Right atrium auricular region (tissue), 2 donors: ENCODE measurements around the gene ACTL8. TPM values are rescaled to one million over a fixed set of nuclear protein-coding genes. Genes with fewer than 3 reads are reported as not detected.

Experiments used
- DNase-seq: peaks from one replicate; pipeline ENCODE4 v3.0.0-alpha.2; 2019; ENCODE audit warnings: low spot score
- H3K27ac ChIP-seq, 2 donors: fragments of 200-600 bp; sonication (generic); 1 replicate in 1 of 2; 2 replicates in 1 of 2; pipeline ENCODE4 v1.5.1; 2016 to 2019
- H3K27me3 ChIP-seq, 2 donors: fragments of 200-600 bp; sonication (generic); one replicate each; pipeline versions ENCODE4 v1.5.1 to v1.6.0; 2017 to 2019
- H3K36me3 ChIP-seq: fragments of 200-600 bp; sonication (generic); one replicate; pipeline ENCODE4 v1.5.1; 2016
- H3K4me1 ChIP-seq, 2 donors: fragments of 200-600 bp; sonication (generic); one replicate each; pipeline versions ENCODE4 v1.5.1 to v1.6.0; 2017 to 2019
- H3K4me3 ChIP-seq, 2 donors: fragments of 200-600 bp; sonication (generic); 1 replicate in 1 of 2; 2 replicates in 1 of 2; pipeline ENCODE4 v1.5.1; 2017 to 2019; ENCODE audit warnings: mild to moderate bottlenecking in 1 of 2, moderate library complexity in 1 of 2
- H3K9me3 ChIP-seq, 2 donors: fragments of 200-600 bp; sonication (generic); one replicate each; pipeline ENCODE4 v1.5.1; 2019
- CTCF ChIP-seq, 2 donors: fragments of 200-600 bp; sonication (generic); IDR thresholded peaks; one replicate each; pipeline ENCODE4 v1.5.1; 2019; ENCODE audit warnings: antibody characterized with exemption in 2 of 2
- total RNA-seq, 2 donors: library from RNA; depleted of rRNA; stranded (reverse); fragments of >200 nt; gene quantifications; one replicate each; pipeline ENCODE4 v1.1.0, GENCODE V29; 2016

The ACTL8 gene
- total RNA-seq, 2 donors from 2014 or later = not detected

- no peak for DNase-seq
- no peaks in the 10 kb centered on the region for H3K27me3 ChIP-seq
- TF ChIP-seq CTCF (IDR thresholded peaks at IDR 0.05) = no peak
- no peaks in the 10 kb centered on the region for H3K36me3 ChIP-seq
- H3K9me3 ChIP-seq = peaks cover 0 to 4% of the 10 kb centered on the region in 2 donors
- H3K4me1 ChIP-seq = no peaks in the 10 kb centered on the region
- no peak overlapping the region for H3K4me3 ChIP-seq
- no peak overlapping the region for H3K27ac ChIP-seq
Observed at GRCh38 chr1:17723684-17724083, 31.4 kb upstream of the ACTL8 start.

- no peak for TF ChIP-seq CTCF (IDR thresholded peaks at IDR 0.05)
- peaks cover 0 to 4% of the 10 kb centered on the region in 2 donors for H3K9me3 ChIP-seq
- H3K4me3 ChIP-seq = no peak overlapping the region
- no peaks in the 10 kb centered on the region for H3K36me3 ChIP-seq
- H3K27ac ChIP-seq = no peak overlapping the region
- H3K4me1 ChIP-seq = no peaks in the 10 kb centered on the region
- DNase-seq = no peak
- H3K27me3 ChIP-seq = no peaks in the 10 kb centered on the region
Observed at GRCh38 chr1:17724150-17724549, 31.0 kb upstream of the ACTL8 start.

- Histone ChIP-seq H3K27me3 (no peaks in the 10 kb centered on the region), H3K27ac (no peak overlapping the region), H3K4me3 (no peak overlapping the region), H3K4me1 (no peaks in the 10 kb centered on the region), H3K36me3 (no peaks in the 10 kb centered on the region), H3K9me3 (peaks cover 0 to 4% of the 10 kb centered on the region in 2 donors)
- DNase-seq = no peak
- TF ChIP-seq CTCF (IDR thresholded peaks at IDR 0.05) = no peak
Observed at GRCh38 chr1:17725084-17725719, 29.9 kb upstream of the ACTL8 start.

- DNase-seq = no peak
- H3K36me3 ChIP-seq = no peaks in the 10 kb centered on the region
- H3K27ac ChIP-seq = no peak overlapping the region
- no peaks in the 10 kb centered on the region for H3K27me3 ChIP-seq
- peaks cover 0 to 4% of the 10 kb centered on the region in 2 donors for H3K9me3 ChIP-seq
- no peak overlapping the region for H3K4me3 ChIP-seq
- no peak for TF ChIP-seq CTCF (IDR thresholded peaks at IDR 0.05)
- no peaks in the 10 kb centered on the region for H3K4me1 ChIP-seq
Observed at GRCh38 chr1:17725811-17726582, 29.1 kb upstream of the ACTL8 start.

- Histone ChIP-seq H3K27me3 (no peaks in the 10 kb centered on the region), H3K36me3 (no peaks in the 10 kb centered on the region), H3K4me1 (no peaks in the 10 kb centered on the region), H3K4me3 (no peak overlapping the region), H3K27ac (no peak overlapping the region), H3K9me3 (peaks cover 0 to 4% of the 10 kb centered on the region in 2 donors)
- no peak for DNase-seq
- TF ChIP-seq CTCF (IDR thresholded peaks at IDR 0.05) = no peak
Observed at GRCh38 chr1:17728123-17728712, 26.9 kb upstream of the ACTL8 start.
